EH (cell line): ENCODE measurements around the gene RXFP1.

Experiments
- DNase-seq: peaks from one replicate; pipeline ENCODE4 v3.0.0-alpha.2; 2015; ENCODE audit warnings: low read depth

RXFP1 gene

DNA sequence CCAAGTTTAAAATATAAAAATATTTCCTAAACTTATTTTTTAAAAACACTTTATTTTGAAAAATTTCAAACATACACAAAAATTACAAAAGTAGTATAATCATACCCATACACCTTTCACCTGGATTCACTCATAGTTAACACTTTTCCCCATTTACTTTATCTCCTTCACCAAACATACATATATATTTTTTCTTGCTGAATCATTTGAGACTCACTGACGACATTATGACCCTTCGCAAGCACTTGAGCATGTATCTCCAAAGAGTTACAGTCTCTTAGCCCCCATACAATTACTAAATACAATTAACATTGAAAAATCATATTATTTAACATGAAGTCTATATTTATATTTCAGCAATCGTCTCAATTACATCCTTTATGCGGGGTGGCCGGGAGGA lies 19.8 kb downstream of the RXFP1 start:
- no peak for DNase-seq

- DNase-seq, result no peak
Observed at GRCh38 chr4:158543191-158543590, 21.5 kb downstream of the RXFP1 start.

GRCh38 chr4:158544141-158544540 lies 22.5 kb downstream of the RXFP1 start:
- DNase-seq, result no peak

- DNase-seq, result no peak
Observed at GRCh38 chr4:158553364-158553763, 31.7 kb downstream of the RXFP1 start.

- no peak for DNase-seq
Observed at GRCh38 chr4:158560284-158560683, 38.6 kb downstream of the RXFP1 start.

- no peak for DNase-seq
Observed at GRCh38 chr4:158566860-158567259, 45.2 kb downstream of the RXFP1 start.

DNA sequence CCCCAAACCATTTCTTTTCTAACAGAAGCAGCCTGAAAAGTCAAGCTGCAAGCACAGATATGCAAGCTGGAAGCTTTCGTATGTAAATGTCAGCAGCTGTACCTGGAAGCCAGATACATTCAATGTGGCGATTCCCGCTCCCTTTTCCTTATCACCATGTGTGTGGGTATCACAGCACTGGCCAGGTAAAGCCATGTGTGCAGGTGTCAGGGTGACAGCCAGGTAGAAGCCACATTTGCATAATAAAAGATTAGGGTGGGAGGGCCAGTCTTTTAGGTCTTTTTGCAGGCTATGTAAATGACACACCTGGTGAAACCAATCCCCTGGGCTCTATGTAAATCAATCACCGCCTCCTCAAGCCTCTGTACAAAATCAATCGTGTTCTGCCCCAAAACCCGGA lies 50.1 kb downstream of the RXFP1 start:
- no peak for DNase-seq

GRCh38 chr4:158572608-158573007 lies 50.9 kb downstream of the RXFP1 start:
- no peak for DNase-seq

DNA sequence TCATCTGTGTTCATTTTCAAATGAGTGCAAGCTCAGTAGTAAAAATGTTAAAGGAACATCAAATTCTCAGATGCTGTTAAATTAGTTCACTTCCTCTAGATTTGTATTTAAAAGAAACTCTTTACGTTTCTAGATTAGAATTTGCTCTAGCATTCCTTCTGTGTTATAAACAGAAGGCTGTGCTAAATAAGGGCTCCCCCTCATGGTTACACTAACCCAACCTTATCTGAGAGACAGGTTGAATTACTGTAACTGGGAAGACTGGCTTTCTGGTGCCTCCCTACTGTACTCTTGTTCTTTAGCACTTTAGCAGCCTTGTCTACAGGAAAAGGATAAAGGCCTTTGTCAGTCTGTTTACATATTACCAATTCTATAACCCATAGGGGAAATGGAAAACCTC lies 56.8 kb downstream of the RXFP1 start:
- peak; percentile 52 for DNase-seq

DNA sequence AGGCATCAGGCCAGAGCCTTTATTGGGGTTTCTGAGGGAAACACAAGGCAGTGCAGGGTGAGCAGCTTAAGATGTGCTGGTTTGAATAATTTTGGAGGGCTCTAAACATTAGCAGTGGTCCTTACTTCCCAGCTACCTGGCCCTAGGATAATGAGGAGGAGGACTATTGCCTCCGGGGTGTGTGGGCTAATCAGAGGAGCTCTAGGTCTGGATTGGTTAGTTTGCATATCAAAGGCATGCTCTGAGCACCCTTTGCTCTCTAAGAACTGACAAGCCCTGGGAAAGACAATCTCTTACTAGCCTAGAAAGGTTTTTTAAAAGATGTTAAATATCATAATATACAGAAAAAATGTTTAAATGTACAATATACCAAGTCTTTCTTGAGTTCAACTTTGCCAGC lies 58.4 kb downstream of the RXFP1 start:
- no peak for DNase-seq

DNA sequence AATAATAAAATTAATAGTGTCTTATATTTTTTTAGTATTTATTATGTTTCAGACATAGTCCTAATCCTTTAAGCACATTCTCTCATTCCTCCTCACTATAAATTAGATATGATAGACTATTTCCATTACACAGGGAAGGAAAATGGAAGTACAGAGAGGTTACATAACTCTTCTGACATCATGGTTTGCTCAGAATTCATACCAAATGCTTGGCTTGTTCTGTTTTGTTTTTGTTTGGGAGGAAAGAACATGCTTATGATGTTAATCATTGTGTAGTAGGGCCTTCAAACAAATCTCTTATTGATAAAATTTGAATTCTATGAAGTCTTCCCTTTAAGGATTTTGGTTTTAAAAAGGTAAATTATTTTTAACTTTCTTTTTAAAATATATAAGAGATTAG lies 59.5 kb downstream of the RXFP1 start:
- DNase-seq, result peak; percentile 28

DNA sequence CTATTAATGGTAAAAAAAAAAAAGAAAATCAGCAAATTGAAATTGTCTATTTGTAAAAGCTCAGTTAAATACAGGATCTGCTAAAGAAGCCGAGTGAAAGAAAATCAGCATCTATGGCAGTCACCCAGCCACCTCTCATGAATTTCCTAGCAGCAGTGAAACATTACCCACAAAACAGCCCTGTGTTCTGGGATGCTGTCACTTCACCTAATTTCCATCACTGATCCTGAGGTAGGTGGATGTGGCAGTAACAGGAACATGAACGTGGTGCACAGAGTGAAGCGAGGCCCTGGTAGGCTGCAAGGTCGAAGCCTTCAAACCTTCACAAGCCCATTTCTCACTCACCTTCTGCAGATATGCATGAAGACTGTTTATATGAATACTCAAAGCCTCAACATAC lies 65.2 kb downstream of the RXFP1 start:
- no peak for DNase-seq

GRCh38 chr4:158588285-158588684 lies 66.6 kb downstream of the RXFP1 start:
- no peak for DNase-seq

DNA sequence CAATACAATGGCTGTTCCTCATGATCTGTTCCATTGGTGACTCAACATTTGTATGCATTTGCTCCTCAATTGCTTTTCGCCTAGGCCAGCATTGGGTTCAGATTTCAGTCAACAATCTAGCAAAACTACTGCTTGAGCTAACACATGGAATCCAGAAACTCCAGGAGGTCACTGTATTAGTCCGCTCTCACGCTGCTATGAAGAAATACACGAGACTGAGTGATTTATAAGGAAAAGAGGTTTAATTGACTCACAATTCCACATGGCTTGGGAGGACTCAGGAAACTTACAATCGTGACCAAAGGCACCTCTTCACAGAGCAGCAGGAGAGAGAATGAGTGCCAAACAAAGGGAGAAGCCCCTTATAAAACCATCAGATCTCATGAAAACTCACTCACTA lies 67.1 kb downstream of the RXFP1 start:
- no peak for DNase-seq

DNA sequence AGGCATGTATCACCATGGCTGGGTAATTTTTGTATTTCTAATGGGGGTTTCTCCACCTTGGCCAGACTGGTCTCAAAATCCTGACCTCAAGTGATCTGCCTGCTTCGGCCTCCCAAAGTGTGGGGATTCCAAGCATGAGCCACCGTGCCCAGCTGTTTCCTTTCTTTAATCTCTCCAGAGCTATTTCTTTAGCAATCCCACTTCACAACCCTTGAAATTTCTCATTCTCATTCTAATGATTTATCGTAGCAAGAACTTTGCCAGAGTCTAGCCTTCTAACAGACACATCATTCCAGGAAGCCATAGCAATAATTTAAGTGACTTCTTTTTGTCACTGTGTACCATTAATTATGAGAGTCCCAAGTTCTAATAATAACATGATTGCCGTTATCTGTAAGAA lies 68.6 kb downstream of the RXFP1 start:
- no peak for DNase-seq

- DNase-seq, result no peak
Observed at GRCh38 chr4:158590824-158591223, 69.1 kb downstream of the RXFP1 start.

- DNase-seq, result no peak
Observed at GRCh38 chr4:158597879-158598596, 76.4 kb downstream of the RXFP1 start.

DNA sequence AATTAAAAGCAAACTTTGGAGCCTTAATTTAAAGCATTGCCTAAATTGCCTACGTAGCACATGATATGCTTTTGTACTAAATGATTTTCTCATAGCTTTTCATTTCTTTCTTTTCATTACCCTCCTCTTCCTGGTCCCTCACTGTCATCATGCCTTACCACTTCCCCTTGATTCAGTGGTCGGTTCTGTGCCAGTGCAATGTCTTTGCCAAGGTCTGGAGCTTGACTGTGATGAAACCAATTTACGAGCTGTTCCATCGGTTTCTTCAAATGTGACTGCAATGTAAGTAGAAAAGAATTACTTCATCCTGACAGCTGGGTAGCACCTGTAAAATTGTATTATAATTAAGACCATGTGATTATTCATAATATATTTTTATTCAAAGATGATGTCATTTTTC lies 77.5 kb downstream of the RXFP1 start:
- DNase-seq, result peak; percentile 6

DNA sequence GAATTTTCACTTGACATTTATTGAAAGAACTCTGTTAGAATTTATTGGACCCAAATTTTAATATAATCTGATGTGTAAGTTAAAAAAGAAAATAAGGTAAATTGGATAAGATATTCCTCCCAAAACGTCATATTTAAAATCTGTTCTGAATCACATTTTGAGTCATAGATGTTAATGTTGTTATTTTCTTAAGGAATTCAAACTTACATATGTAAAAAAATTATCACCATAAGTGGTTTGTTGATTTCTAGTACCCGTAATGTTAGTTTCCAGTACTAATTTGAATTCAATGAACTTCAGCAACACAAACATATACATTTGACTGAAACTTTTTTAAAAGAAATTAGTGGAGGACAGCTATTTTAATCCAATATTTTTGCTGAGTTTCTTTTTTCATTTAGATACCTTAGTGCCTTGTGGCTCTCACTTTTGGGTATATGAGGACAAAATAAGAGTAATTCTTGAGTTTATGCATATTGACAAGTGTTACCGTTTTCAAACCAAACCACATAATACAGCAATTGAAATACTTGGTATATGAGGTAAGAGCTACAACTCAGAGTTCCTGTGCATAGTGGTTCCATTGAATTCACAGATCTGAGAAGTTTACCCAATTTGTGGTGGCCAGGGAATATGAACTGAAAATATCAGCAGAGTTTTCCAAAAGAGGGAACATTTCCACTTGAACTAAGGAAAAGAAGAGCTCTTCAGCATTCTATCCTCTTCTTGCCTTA lies 78.2 kb downstream of the RXFP1 start:
- DNase-seq, result no peak

- DNase-seq, result no peak
Observed at GRCh38 chr4:158604369-158604768, 82.7 kb downstream of the RXFP1 start.

- DNase-seq, result no peak
Observed at GRCh38 chr4:158605393-158605792, 83.7 kb downstream of the RXFP1 start.

DNA sequence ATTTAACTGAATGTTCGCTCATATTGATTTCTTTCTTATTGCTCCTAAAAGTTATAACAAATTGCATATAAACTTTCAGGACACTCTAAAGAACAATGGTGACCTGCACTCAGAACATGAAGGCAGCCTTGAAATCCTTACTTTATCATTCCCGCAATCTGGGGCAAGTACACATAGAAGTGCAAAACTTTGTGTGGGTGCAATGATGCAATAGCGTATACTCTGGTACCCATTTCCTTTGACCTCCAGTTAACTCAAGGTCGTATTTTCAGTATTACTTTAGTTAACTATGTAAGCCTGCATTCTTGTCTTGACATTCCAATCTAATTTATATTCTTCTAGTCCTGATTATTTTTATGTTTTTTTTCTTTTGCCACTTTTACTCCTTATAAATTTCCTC lies 85.3 kb downstream of the RXFP1 start:
- DNase-seq, result no peak

GRCh38 chr4:158609116-158609515 lies 87.4 kb downstream of the RXFP1 start:
- no peak for DNase-seq

DNA sequence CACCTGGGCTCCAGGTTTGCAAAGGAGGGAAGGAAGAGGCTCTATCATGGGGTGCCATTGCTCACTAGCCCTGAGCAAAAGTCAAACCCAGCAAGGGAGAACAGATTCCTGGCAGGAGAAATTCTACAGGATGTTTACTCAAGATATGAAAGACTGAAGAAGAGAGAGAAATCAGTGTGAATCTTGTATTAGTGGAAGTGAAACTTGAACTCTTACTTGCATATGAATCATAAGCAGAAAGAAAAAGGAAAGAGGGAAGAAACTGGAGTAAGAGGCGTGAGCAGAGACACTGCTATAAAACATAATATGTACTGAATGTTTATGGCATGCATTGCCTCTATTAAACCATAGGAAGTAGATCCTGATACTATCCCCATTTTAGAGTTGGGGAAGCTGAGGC lies 89.1 kb downstream of the RXFP1 start:
- peak; percentile 5 for DNase-seq
